Esophagus mucosa (tissue), 1 donor: ENCODE results near the gene GATD1. TPM values are rescaled to one million over a fixed set of nuclear protein-coding genes. Genes with fewer than 3 reads are reported as not detected.

Experiments
- ATAC-seq: fragments of 200-7000 bp; cut with Tn5 transposase; one replicate; pipeline ENCODE4 v1.9.1; 2020
- total RNA-seq: library from RNA; stranded (reverse); gene quantifications from one replicate; pipeline ENCODE4 v1.2.4, GENCODE V29; 2023
- donor health status: DM: yes; HTN: yes; CAD: no.

GATD1 gene
- total RNA-seq, 1 donor from 2014 or later, result 38.4 TPM

DNA sequence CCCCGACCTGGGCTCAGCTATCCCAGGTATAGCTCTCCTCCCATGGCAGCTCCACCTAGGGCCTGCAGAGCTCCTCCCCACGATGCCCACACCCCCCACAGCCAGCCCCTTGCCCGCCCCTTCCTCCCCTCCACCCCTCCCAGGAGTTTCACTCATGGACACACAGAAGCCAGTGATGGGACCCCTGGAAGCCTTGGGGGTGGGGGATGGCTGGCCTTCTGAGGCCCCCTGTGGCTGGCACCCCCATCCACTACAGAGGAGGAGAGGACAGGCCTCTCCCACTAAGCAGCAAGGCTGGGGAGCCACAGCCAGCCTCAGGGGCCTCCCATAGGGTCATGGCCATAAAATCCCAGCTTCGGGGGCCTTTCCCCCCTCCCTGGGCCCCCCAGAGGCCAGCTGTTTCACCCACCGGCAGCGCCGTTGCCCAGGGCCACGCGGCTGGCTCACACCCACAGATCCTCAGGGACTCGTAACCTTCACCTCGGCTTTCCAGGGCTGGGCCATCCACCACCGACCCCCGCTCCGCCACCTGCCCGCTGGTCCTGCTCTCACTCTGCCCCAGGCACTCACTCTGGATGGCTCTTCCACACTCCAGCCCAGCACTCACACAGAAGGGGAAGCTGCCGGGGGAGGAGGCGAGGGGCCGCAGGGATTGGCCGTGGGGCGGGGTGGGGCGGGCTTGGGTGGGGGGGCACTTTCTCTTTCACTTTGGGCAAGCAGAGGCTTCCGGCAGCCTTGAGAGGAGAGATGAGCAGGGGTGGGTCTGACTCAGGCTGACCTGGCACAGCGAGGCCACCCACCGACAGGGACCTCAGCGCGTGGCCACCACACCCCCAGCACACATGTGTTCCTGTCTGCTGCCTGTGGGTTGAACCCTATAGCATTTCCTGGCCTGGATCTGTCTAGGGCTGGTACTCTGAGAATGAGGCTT lies 18.6 kb upstream of the GATD1 start:
- ATAC-seq, result peak; percentile 21

DNA sequence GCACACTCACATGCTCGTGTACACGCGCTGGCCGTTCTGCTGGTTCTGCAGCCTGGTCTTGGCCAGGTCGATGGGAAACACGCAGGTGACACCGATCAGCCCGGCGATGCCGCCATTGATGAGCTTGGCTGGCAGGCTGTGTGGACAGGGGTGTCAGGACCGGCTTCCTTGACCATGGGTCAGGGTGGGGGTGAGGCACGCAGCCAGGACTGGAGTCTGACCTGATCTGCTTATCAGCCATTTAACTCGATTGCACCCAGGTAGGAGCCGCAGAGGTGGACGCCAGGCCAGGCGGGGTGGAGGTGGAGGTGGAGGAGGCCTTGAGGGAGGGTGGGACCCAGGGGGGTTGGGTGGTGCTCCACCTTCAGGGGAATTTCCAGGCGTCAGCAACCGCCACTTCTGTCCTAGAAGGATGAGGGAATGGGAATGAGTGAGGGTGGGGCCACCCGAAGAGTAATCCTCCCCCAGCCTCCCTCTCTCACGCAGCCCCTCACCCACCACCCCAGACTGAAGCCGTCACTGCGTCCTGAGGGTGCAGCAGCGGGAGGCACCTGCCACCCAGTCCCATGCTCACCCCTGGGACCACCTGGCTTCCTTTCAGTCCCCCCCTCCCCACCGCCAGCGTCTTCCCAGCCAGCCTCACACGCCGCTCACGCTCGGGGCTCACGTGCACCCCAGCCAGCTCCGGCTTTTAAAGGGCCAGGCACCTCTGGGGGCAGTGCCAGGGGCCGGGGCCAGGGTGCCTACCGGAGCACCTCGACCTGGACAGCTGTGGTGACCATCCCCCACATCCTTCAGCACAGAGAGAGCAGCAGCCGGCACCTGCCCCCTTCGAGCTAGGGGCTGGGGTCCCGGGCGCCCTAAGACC lies 17.7 kb upstream of the GATD1 start:
- no peak for ATAC-seq

DNA sequence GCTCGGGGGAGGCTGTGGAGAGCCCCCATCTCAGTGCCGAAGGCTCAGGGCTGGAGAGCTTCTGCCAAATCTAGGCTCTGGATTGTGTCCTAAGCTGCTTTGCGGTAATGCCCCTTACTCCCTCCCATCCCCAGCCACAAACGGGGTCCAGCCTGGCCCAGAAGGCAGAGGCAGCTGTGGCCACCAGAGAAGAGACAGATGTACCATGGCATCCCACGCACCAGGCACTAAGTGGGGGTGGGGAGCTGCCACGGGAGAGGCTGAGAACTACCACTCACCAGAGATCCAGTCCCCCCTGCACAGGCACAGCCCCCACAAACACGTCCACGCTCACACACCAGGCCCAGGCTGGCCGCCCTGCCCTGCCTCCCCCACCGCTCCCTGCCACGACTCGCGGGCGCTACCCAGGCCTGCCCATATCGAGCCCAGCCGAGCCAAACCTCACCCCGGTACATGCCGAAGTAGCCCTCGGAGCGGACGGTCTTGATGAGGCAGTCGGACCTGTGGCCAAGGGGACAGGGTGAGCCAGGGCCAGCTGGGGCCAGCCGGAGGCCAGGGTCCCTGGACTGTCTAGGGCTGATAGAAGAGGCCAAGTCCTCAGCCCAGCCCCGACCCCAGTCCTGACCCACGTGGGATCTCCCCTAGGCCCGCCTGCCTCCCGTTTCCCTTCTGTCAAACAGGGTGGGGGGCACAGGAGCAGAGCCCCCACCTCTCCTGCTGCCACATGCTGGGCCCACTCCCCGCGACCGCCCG lies 16.9 kb upstream of the GATD1 start:
- ATAC-seq, result no peak

DNA sequence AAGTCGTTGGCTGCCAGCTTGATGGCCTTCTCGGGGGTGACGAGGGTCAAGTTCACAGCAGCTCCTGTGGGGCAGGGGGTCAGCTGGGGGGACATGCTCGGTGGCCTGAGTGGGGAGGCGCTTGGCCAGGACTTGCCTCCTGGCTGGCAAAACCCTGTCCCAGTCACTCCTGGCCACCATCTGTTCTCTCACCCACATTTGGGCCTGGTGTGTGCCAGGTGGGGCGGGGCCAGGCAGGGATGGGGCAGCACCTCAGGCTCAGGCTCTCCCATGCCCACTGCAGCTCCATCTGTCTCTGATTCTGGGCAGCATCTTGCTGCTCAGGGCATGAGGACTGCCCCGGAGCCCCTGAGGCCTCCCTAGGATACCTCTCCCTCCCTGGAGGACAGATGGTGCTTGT lies 16.3 kb upstream of the GATD1 start:
- no peak for ATAC-seq

DNA sequence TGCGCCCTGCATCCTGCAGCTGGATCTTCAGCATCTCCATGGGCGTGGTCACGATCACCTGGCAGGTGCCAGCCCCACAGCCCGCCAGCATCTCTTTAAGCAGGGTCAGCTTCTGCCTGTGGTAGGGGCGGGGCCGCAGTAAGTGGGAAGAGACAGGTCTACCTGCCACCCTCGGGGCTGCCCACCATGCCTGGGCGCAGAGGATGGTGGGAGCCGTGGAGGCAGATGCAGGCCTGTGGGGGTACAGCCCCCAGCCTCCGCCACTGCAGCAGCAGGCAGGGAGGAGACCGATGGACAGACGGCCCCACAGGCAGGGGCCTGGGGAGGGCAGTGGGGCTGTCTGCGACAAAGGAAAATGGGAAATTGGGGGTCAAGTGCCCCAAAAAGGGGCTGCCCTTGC lies 15.6 kb upstream of the GATD1 start:
- ATAC-seq, result no peak

DNA sequence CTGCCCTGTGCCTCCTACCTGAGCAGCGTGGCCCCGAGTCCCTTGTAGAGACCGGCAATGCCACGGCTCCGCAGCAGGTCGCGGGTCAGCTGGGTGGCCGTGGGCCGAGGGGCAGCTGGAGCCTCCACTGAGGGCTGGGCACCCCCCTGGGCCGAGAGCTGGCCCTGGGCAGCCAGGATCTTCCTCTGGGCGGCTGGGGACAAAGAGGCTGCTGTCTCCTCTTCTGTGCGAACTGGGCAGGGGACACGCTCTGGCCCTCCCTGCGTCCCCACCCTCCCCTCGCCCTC lies 15.2 kb upstream of the GATD1 start:
- ATAC-seq, result no peak

DNA sequence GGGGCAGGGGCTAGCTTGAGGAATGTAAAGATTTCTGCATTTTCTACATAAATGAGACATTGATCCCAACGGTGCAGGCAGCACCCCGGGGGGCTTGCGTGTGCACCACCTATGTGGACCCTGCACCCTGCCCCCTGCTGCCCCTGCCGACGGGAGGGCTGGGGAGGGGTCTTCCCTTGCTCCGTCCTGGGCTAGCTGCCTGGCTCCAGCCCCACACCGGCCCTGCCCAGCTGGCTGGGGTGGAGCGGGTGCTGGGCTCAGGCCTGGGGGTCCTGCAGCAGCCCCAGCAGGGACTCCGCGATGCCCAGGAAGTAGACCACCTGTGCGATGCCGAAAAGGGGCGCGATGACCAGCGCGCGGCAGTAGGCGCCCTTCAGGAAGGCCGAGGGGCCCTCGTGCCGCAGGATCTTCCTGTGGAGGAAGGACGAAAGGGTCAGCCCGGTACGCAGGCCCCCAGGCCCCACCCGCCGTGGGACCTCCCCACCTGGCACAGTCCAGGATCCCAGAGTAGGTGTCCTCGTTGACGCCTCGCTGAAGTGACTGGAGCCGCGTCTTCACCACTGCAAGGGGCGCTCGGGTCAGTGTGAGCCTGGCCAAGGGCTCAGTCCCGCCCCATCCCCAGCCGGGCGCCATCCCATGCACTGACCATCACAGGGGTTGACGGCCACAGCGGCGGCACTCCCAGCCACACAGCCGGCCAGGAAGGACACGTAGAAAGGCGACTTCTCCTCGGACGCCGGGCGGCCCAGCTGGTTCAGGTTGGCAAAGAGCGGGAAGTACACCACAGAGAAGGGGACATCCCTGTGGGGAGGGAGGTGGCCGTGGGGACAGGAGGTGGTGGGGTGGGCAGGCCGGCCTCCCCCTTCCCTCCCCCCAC lies 14.6 kb upstream of the GATD1 start:
- no peak for ATAC-seq

DNA sequence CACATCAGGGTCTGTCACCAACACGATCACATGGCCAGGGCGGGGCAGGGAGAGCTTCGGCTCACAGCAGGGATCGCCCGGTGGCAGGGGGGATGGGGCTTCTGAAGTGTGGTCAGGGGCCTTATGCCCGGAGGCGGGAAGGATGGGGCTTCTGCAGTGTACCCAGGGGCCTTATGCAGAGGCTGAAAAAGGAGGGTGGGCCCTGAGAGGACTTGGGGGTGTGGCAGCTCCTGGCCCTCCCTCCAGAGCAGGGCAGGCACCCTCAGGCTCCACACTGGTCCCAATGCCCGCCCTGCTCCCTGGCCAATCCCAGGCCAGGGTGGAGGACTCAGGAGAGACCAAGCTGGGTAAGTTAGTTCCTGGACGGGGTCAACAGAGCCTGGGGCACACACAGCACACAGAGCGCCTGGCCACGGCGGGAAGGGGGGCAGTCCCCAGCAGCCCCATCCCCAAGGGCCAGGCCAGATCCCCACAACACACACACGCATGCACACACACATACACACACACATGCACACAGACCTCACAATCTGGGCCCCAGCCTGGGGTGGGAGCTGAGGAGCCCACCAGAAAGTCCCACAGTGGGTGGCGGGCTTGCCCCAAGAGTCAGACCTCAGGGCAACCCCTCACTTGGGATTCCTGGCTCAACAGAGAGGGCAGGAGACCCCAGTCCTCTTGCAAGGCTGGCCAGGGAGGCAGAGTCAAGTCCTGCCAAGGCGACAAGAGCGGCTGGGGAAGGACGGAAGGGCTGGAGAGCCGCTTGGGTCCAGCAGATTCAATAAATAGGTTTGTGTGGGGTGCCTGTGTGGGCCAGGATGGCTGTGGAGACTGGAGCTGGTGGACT lies 13.7 kb upstream of the GATD1 start:
- ATAC-seq, result no peak

DNA sequence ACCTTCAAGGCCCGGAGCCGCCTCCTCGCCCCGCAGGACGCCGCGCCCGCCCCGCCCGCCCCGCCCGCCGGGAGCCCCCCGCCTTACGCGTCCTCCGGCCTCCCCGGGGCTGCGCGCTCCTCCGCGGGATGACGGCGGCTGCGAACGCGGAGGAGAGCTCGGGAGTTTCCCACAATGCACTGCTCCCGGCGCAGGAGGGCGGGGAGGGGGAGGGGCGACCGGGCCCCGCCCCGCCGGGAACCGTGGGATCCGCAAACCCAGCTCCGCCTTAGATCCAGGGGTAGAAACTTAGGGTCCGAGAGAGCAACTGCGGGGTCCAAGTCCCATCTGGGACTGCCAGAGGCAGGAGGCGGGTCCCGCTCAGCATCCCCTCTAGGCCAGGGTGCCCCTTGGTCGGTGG lies 12.7 kb upstream of the GATD1 start, which contains the start of gene CEND1:
Gene CEND1, minus strand, starts transcription at position 148 of the 400 bp plus-strand sequence. CDS start 1,514 bp downstream, outside the sequence.
- ATAC-seq, result no peak

DNA sequence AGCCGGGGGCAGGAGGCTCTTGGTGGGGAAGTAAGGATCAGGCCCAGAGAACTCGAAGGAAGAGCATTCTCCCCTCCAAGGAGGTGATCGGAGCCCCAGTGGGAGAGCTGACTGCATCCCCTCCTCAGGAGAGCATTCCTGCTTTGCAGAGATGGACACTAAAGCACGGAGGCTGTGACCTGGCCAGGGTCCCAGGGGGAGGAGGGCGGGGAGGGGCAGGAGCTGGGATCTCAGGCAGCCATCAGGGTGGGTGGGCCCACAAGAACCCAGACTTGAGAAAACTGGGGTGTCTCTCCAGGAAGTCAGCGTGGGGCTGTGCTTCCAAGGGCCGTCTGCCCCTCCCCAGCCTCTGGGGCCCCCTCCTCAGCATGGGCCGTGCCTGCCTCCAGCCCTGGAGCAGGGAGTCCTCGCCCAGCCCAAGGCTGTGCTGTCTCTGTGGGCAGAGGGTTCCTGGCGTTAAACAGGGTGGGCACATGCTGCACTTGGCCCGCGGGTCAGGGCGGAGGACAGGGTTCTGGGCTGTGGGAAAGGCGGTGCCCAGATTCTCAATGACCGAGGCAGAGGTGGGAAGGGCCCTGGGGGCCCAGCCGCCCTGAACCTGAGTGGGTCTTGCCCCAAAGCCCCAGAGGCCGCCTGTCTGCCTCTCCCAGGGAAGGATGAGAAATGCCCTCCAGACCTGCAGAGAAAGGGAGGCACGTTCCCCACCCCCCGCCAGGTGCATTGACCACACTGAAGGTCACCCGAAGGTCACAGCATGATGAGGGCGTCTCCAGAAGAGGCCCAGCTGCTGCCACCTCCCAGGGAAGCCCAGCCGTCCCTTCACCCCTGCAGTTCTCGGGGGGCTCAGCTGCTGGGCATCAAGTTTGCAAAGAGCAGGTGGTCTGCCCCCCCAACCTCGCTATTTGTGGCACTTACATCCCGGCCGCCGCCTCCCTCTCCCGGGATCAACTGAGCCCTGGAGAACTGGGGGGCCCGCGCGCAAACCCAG lies 12.0 kb upstream of the GATD1 start:
- no peak for ATAC-seq

DNA sequence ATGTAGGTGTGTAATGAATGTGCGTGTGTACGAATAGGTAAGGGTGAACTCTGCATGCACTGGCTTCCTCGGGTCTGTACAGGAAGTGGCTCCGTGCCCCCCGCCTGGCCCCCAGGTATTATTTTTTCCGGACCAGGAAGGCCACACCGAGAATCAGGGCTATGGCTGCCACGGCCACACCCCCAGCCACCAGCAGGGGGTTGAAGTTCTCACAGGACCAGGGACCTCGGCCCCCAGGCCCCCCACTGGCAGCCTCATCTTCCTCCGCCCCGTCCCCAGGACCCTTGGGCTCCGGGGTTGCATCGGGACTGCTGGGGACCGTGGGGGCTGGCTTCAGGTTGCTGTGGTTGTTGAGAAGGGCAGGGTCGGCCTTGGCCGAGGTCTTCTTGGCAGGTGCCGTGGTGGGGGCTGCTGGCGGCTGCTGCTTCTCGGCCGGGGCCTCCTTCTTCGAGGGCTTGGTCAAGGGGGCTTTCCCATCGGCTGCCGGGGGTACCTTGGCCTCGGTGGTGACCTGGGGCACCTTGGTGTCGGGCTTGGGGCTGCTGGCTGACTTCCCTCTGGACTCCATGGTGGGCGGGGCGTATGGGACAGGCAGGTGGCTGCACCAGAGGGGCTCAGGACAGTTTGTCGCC lies 10.8 kb upstream of the GATD1 start:
- ATAC-seq, result no peak

DNA sequence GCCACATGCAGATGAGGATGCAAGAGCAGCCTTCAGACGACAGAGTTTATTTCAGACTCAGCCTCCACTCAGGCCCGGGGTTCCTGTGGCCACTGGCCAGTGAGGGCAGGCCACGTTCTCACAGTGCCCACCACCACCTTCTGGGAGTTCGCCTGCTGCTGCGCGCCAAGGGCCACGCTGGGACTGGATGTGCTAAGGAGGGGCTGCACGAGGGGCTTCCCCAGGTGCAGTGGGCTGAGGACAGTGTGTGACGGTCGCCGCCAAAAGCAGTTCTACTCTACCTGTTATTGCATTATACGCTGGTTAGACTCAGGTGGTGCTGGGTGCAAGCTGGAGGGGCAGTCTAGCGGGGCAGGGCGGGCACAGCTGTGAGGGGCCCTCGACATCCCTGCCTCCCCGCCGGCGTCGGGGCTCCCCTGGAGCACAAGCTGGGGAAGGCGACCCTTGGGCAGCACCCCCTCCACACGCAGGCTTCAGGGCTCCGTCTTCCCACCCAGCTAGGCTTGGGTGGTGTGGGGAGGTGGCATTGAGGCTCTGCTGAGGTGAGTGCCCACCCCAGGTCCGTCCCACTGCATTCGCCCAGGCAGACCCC lies 9.9 kb upstream of the GATD1 start:
- ATAC-seq, result no peak

DNA sequence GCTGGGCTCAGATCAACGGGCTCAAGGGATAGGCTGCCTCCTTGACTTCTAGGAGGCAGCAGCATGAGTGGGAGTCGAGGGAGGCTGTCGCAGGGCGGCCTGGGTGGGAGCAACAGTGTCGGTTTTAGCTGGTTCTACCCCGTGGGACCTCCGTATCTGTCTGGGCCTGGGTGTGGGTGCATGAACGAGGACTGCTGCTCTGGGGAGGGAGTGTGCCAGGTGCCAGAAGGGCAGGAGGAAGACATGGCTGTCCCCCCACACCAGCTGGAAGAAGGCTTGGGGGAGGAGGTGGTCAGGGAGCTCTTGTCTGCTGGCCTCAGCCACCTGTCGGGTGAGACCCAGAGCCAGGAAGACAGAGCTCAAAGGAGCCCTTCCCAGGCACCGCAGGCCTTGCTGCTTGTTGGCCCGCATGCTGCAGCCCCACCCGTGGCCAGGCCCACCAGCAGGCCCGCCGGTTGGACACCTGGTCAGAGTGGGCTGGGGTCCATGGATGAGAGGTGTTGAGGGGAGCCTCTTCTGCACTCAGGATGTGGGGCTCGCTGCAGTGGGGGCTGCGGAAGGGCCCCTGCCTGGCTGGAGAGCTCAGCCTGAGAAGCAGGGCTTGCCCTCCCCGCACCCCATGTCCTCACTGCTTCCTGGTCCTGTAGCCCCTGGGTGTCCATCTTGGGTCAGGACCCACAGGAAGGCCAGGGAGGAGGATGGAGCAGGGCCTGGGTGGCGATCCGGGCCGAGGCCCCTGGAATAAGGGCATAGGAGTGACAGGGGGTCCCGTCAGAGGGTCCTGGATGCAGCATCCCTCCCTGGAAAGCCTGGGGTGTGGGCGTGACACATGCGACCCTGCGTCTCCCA lies 9.2 kb upstream of the GATD1 start:
- no peak for ATAC-seq

DNA sequence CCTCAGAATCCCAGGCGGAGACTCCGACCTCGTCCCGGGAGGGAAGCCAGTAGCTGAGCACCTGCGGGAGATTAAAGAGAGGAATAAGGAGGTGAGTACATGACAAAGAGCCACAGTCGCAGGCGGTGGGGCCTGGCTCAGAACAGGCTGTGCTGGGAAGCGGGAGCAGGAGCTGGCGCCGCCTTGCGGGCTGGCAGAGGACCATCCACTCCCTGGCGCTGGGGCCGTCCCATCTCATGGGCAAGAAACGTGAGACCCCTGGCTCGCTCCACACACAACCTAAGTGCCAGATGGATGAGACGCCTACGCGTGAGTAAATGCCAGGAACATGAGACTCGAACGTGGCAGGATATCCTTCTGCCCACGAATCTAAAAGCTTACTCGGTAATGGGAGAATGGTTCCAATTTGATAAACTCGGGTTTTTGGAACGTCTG lies 6.3 kb upstream of the GATD1 start:
- peak; percentile 78 for ATAC-seq

DNA sequence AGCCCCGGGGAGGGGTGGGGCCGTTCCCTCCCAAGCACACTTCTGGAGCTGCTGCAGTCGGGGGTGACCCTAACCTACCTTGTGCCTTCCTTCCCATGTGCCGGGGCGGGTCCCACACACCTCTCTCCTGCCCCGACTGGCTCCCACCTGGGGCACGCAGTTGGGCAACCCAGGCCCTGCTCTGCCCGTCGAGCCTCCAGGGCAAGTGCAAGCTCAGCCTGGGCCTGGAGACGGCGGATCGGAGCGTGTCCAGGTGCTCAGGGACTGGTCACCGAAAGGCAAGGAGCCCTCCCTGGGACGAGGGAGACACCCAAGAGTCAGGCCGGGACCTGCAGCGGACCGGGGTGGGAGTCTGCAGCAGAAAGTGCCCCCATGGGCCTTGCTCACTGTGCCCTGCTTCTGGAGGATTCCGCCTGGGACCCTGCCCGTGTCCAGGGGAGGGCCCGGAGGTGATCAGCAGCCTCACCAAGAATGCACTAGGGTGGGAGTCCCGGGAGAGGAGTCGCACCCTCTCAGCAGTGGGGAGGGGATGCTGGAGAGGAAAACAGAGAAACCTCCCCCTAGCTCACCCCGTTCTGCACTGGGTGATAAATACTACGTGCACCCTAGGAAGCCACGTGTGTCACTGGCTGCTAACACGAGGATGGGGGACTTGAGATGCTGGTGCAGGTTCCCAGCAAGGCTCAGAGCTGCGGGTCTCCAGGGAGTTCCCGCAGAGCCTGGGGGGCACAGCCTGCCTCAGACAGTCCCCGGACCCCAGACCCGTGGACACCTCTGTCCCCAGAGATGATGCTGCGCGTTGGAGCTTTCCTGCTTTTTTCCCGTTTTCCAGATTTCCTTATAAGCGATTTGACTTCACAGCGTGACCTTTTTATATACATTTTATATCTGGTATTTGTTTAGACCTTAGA lies 5.2 kb upstream of the GATD1 start:
- ATAC-seq, result peak; percentile 63

DNA sequence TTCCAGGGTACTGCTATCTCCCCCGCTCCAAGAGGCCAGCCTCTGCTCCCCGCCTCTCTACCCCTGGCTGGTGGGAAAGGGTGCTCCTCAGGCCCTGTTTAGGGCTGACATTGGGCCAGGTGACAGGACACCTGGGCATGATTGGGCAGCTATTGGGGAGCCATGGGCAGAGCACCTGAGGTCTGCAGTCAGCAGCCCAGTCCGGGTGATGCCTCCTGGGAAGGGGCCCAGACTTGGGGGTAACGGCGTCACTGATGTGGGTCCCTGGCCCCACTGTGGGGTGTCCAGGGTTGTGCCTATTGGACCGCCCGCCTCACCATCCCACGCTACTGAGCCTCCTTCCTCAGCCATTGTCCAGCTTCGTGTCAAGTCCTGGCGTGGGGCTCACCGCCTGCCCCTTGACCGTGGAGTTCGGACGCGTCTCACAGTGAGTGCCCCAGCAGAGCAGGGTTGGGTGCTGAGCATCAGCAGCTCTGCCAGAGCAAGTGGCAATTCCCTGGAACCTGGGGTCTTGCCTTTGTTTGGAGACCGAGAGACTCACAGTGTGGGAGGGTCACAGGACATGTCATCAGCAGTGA lies 2.8 kb upstream of the GATD1 start:
- ATAC-seq, result no peak
